C1 segment of cervical spinal cord (tissue), 14 donors: ENCODE measurements around the gene TMEM232.
"Not testable (repeated sequence)": the region's sequence is repeated elsewhere in the genome, so short reads cannot be mapped to it uniquely, and the experiment has no call there.

Source experiments
- DNase-seq, 14 donors: peaks; one replicate each; lab custom pipeline; 2025; lab: John Stamatoyannopoulos, UW

Gene TMEM232

GRCh38 chr5:110726249-110727024 lies at the start of gene TMEM232:
Gene TMEM232, minus strand, starts transcription at chr5:110726671. Its CDS starts 59,319 bp downstream, at chr5:110667352.
- DNase-seq, result peak in 11 of 14 donors; percentile 13 to 77 (median 41)

GRCh38 chr5:110770286-110770685 lies 43.8 kb upstream of the TMEM232 start:
- DNase-seq, result no peak

GRCh38 chr5:110769000-110769681 lies 42.7 kb upstream of the TMEM232 start:
- DNase-seq, result no peak

GRCh38 chr5:110768138-110768860 lies 41.8 kb upstream of the TMEM232 start:
- DNase-seq, result no peak

GRCh38 chr5:110760158-110760557 lies 33.7 kb upstream of the TMEM232 start:
- DNase-seq, result no peak

GRCh38 chr5:110757118-110757729 lies 30.8 kb upstream of the TMEM232 start:
- DNase-seq, result peak in 1 of 14 donors; percentile 1

GRCh38 chr5:110754181-110754580 lies 27.7 kb upstream of the TMEM232 start:
- DNase-seq, result no peak

GRCh38 chr5:110753600-110753999 lies 27.1 kb upstream of the TMEM232 start:
- no peak for DNase-seq

- no peak for DNase-seq
Observed at GRCh38 chr5:110752953-110753352, 26.5 kb upstream of the TMEM232 start.

GRCh38 chr5:110751902-110752762 lies 25.7 kb upstream of the TMEM232 start:
- no peak for DNase-seq

- peak; percentile 57 to 93 (median 86) for DNase-seq
Observed at GRCh38 chr5:110738812-110739651, 12.6 kb upstream of the TMEM232 start, which contains the start of gene SLC25A46. Gene SLC25A46, plus strand, starts transcription at chr5:110739007. Its CDS starts 113 bp downstream, at chr5:110739120.

- DNase-seq, result no peak
Observed at GRCh38 chr5:110738503-110738811, 12.0 kb upstream of the TMEM232 start.

- no peak for DNase-seq
Observed at GRCh38 chr5:110736753-110737152, 10.3 kb upstream of the TMEM232 start.

- no peak for DNase-seq
Observed at GRCh38 chr5:110735556-110735955, 9.1 kb upstream of the TMEM232 start.

- DNase-seq, result peak in 1 of 14 donors; percentile 40
Observed at GRCh38 chr5:110734101-110734500, 7.6 kb upstream of the TMEM232 start.

GRCh38 chr5:110731499-110731898 lies 5.0 kb upstream of the TMEM232 start:
- not testable (repeated sequence) for DNase-seq

- no peak for DNase-seq
Observed at GRCh38 chr5:110727025-110727314, 499 bp upstream of the TMEM232 start.

GRCh38 chr5:110718311-110718710 lies 8.2 kb downstream of the TMEM232 start:
- DNase-seq, result no peak

- DNase-seq, result peak in 1 of 14 donors; percentile 6
Observed at GRCh38 chr5:110716247-110717245, 9.9 kb downstream of the TMEM232 start.
